CMK (cell line): ENCODE data around the gene TGFB2.

Experiments used
- DNase-seq: peaks from one replicate; pipeline ENCODE4 v3.0.0-alpha.2; 2010; ENCODE audit warnings: low read depth

TGFB2 gene

DNA sequence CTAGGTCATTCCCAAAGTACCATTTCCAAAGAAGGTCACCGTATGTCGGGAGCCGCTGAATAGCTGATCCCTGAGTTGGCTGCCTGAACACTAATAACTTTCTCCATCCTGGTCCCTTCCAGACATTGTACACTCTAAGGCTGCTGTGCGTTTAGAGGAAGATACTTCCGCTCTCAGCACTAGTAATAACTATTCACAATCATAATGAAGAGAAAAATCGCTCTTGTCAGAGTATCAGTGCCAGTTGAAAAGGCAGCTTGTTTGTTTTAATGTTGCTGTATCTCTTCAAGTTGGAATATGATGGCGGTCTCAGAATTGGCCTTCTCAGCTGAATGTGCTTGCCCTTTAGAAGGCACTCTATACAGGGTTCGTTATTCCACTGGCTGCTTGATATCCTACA is 43.5 kb downstream of the TGFB2 start:
- DNase-seq: no peak

DNA sequence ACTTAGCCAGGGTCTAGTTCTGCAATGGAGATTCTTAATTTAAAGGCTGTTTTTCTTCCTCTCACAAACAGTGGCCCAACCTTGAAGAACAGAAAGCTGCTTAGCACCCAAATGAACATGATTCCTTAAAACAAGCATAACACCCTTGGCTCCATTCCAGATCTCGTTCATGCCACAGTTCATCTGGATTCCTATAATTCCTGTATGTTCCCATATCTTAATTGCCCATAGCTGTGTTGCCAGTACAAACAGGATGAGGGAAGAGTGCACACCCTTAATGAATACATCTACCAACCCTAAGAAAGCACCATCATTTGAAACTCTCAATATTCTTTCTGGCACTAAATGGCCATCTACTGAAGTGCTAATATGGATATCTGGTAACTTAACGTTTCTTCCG is 45.5 kb downstream of the TGFB2 start:
- DNase-seq: no peak

DNA sequence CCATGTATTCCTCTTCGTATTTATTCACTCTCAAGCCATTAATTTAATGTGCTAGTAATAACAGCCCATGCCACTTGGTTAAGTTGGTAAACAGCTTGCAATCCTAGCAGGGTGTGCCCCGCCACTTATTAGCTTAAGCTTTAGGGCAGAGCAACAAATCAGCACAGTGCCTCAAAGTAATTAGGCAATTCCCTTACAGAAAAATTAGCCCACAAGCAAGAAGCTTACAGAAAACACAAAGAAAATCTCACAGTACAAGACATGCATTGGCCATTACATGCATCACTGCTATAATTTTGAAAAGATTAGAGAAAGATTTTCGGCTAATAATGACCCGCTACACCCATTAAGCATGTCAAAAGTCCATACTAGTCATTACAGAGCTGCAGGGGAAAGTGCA is 47.6 kb downstream of the TGFB2 start:
- DNase-seq: no peak

DNA sequence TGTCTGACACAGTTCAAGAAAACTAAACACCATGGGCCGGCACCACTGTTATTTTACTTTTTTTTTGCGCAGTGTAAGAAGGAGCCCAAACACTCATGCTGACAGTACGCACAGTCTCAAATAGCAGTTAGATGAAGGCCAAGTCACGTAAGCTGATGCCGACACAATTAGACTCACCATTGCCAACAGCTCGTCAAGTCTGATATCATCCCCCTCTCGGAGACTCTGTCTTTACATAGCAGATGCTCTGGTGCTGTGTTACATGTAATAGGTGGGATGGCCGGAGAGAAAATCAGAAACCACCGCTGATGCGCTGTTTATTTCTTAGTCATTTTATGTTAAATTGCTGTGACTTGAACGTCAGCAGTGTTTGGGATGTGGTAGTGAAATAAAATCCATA is 49.3 kb downstream of the TGFB2 start:
- DNase-seq: no peak

DNA sequence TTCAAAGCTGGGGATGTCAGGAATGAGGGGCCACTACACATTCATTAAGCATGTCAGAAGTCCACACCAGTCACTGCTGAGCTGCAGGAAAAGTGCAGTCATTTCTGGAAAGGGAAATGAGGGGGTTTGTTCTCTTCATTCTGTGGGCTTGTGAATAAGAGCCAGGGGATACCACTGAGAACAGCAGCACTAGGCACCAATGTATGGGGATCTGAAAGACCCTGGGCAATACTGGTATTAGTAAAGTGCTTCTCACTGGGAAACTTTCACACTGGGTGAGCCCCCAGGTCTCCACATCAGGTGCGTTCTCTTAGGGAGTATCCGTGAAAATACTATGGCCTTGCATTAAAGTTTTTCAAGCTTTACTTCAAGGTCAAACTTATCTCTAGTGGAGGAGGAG is 49.9 kb downstream of the TGFB2 start:
- no peak for DNase-seq

DNA sequence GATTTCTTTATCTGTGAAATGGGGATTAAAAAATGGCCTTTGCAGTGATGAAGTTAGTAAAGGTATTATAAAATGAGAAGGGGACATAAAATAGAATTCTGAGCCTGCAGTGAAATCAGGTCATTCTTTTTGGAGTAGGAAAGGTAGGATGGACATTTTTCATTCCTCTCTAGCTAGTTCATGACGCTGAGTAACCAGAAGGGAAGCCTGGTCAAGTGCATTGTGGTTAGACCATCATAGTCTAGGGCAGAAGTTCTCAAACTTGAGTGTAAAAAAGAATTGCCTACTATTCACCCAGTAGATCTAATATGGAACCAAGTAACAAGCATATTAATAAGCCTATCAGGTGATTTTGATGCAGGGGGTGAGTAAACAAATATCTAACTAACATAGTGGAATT is 50.8 kb downstream of the TGFB2 start:
- DNase-seq: no peak

DNA sequence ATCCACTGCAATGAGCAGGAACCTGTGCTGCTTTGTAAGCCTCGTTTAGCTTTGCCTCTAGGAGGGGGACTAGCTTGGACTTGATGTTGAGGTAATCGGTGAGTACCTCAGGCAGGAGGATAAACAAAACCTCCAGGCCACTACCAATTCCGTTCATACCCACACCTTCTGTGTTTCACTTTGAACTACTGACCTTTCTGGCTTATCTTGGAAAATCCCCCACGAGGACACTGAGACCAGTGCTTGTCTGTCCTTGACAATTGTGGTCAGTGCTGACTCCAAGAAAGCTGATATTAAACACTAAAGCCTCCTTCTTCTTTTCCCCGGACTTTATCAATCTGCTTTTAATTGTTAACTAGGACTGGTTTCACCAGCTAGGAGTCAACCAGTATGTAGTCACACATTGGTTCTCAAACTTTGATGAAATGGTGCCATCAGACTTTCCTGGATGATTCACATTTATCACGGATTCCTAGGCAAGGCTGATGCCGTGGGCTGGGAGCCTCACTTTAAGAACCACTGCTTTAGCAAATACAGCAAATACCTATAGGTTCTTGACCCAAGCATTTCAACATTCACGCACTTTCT is 52.7 kb downstream of the TGFB2 start:
- no peak for DNase-seq

DNA sequence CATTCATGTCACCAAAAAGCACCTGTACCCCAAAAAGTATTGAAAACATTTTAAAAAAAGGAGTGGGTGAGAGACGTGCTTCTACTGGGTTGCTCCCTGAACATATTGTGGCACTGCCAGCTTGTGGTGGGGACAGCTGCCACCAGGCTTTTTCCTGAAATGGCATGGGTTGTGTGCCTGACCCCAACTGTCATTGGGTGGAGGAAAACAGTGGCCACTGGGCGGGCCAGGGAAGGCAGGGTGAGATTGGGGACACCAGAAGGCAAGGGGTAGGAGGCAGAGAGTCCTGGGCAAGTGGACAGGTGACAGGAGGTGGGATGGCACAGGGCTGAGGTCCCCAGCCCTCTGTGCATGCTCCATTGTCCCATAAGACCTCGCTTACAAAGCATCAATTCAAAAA is 55.5 kb downstream of the TGFB2 start:
- DNase-seq: no peak

DNA sequence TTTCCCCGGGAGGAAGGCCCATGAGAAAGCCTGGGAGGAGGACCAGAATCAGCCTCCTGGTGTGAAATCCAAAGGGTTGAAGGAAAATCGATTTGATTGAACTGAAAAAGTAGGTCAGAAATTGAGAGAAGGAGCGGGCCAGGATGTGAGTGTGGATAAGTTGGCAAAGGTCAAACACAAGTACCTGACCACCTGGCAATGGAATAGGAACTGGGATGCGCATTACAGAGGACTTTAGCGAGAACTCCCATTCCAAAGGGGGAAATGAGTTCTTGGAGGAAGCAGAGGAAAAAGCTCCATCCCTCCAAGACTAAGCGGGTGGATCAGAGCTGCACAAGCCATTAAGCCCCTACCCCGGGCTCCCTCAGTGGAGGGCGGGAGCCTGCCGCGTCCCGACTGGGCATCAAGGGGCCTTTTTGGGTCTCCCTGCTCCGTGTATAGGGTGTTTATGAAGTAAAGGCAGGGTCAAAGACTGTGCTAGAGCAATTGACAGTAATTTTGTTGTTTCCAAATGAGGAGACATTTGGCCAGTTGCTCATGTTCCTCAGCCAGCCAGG is 56.4 kb downstream of the TGFB2 start:
- no peak for DNase-seq

DNA sequence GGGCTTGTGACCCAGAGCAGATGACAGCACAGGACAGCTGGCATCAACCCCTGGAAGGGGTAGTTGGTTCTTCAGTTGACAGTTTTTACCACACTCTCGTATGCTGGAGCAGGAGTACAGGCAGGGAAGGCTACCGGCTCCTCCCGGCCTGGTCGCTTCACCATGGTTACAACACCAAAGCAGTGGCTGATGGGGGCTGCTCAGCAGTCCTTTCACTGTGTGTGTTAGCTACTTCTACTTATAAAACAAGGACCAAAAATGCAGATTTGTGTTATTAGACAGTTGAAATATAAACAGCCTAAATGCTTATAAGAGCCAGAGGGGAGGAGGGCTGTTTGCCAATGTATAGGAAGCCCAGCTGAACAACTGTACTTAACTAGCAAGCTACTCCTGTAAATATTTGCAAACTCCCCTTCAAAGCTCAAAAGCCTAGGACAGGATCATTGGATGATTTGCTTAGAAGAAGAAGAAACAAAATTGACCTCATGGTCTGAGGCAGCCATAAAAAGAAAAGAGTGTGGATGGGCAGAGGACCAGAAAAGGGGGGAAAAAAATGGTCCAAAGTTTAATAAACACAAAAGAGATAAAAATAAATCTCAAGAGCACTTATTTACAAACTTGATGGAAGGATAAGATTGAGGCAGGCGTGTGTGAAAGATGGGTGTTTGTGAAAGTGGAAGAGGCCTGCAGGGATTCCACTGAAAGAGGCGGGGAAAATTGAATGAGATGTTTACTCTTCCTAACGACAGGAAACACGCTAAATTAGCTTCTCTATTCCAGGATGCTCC is 57.1 kb downstream of the TGFB2 start:
- no peak for DNase-seq

DNA sequence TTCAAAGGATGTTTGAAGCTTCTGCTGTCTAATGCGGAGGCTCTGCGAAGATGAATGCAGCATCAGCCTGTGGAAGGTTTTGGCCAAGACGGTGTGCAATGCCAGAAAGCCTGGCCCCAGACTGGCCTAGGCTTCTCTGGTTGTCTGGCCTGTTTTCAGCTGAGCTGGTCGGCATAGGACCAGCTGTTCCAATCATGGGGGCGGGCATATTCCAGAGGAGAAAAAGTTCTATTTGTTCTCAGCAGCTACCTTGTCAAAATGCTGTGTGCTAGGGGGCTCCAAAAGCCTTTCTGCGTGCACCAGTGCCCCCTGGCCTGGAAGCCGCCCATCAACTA is 57.6 kb downstream of the TGFB2 start:
- no peak for DNase-seq

DNA sequence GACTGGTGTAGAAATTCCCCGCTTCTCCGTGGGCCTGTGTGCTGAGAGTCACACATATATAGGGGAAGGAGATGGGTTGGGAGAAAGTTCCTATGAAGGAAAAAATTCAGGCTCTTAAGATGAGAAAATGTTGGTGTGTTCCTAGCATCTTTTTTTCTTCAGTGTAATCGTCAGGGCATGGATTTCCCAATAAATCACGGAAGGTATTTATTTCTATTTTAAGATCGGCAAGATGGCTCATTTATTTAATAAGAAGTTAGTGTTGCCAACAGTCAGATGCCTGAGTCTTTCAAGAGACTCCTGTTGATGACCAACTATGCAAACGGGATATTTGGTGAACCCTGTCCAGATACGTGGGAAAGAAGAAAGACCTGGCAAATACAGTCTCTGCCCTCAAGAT is 58.2 kb downstream of the TGFB2 start:
- no peak for DNase-seq

DNA sequence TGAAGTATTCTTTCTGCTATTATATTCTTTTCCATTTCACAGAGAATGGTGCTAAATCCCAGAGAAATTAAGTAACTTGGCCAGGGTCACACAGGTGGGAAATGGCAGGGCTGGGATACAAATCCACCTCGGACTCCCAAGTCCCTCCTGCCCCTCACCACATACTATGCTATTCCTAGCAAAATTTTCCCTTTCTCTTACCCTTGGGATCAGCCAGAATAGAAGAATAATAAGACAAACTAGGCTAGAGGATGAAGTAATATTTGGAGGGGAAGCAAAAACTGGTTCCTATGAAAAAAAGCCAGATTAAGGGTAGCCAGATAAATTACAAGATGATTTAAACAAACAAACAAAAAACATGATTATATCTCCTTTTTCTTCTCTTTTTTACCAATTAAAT is 62.5 kb downstream of the TGFB2 start:
- DNase-seq: no peak

DNA sequence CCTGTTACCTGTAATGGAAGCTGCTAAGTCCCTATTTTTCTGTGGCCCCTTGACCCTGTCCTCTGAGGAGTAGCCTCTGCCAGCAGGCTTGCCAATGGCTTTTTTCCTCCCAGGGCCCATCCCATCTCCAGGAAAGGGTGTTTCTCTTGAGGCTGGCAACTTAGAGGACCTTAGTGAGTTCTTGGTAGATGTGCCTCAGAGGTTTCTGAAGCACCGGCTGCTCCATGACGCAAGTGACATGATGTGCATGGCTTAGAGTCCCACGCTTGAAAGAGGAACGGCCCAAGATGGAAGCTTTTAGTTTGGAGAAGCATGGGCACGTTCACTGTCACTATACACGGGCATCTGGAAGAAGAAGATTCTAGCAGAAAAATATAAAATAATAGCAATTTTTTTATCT is 63.0 kb downstream of the TGFB2 start:
- no peak for DNase-seq

DNA sequence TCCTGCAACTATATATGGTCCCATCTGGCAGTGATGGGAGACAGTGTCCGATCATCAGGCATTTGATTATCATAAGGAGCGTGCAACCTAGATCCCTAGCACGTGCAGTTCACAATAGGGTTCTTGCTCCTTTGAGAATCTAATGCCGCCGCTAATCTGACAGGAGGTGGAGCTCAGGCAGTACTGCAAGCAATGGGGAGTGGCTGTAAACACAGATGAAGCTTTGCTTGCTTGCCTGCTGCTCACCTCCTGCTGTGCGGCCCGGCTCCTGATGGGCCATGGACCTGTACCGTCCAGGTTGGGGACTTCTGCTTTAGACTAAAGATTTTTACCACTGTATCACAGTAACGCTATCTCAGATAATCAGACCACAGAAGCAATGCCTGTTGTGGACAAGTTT is 63.8 kb downstream of the TGFB2 start:
- DNase-seq: no peak

DNA sequence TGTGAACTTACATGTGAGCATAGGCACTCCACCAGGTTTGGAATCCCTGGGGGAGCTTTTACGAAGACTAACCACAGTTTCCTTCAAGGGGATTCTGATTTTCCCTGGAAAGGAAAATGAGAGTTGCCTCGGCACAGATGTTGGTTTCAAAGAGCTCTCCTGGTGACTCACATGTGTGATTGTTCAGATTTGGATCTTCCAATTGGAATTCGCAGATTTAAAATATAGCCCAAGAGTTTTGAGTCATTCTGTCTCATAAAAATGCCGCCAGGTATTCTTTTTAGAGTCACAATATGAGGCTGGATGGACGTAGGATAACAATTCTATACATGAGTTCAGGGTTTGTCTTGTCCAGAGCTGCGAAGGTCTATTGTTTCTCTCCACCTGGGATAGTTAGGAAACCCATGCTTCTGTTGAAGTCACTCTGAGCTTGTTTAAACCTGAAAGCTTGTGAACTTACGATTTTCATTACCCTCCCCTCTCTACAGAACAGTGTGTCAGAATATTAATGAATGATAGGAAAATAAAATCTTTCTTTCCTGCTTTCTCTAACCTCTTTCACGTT is 64.9 kb downstream of the TGFB2 start:
- DNase-seq: no peak

DNA sequence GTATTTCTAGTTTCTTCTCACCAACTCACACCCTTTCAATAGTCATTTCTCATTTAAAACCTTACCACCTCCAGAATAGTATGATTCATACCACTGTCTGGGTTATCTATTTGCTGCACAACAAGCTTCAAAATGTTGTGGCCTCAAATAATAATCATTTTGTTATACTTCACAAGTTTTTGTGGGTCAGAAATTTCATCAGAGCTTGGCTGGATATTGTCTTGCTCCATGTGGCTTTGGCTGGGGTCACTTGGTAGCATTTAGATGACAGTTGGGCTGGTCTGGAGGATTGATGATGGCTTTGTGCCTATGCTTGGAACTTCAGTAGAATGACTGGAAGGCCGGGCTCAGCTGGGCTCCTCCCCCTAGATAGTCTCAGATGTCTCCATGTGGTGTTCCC is 66.0 kb downstream of the TGFB2 start:
- no peak for DNase-seq

DNA sequence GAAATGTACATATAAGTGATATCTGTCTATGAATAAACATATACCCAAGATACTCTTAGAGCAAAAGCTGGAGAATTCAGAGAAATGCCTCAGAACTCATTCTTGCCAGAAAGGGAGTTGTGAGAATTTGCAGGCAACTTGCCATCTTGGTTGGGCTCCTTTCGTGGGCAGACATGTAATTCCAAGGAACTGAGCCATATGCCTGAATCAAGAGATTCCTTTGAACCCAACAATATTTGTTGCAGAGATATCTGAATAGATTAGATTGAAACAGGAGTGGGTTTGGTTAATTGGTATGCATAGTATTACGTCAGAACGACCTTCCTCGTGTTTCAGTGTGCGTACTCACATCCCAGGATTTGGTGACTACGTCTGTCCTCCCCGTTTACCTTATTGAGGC is 67.0 kb downstream of the TGFB2 start:
- DNase-seq: no peak

DNA sequence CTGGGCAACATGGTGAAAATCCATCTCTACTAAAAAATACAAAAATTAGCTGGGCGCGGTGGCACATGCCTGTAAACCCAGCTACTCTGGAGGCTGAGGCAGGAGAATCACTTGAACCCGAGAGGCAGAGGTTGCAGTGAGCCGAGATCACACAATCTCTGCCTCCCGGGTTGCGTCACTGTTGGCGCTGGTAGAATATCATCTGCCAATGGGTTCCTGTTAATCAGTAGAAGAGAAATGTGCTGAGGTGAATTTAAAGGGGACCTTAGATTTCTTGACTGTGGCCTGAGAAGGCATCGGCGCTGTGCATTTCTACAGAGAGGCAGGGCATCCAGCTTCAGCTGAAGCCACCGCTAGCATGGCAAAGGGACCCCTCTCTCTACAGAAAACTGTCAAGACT is 68.0 kb downstream of the TGFB2 start:
- no peak for DNase-seq

DNA sequence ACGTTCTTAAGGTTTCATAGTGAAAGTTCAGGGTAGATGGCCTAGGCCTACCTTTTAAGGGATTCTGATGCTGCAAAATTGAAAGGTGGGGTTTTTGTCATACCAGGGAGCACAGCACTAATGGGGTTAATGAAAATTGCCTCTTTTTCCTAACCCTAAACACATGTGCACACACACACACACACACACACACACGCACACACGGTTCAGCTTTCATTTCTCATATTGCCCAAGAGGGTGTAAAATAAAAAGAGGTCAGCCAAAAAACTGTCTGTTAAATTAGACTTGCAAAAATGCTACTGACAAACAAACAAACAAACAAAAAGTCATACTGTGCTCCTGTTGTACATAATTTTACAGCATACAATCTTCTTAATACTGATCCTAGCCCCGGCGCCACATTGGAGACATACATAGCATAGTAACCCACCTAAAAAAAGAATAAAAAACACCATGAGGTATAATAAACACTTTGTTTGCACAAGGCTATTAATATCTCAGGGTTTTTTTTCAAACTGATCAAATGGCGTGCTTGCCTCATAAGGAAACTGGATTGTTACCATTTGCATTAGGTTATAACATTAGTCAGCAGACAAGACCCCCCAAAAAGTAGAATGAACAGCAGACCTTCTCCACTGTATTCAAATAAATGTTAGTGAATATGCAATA is 69.1 kb downstream of the TGFB2 start:
- DNase-seq: no peak

DNA sequence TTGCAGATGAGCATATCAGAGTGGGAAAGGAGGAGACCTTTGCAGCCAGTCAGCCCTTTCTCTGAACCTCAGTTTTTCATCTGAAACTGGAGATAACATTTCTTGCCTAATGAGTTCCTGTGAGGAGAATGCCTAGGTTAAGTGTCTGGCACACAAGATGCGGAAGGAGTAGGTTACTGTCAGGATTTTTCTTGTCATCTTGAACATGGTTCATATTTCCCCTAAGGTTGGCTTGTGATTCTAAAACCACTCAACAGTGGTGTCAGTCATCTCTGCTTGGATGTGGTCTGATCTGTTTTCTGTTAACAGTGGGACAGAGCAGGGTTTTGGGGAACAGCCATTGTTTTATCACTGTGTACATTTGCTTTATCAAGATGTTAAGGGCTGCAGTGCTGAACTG is 70.6 kb downstream of the TGFB2 start:
- peak; percentile 58 for DNase-seq

DNA sequence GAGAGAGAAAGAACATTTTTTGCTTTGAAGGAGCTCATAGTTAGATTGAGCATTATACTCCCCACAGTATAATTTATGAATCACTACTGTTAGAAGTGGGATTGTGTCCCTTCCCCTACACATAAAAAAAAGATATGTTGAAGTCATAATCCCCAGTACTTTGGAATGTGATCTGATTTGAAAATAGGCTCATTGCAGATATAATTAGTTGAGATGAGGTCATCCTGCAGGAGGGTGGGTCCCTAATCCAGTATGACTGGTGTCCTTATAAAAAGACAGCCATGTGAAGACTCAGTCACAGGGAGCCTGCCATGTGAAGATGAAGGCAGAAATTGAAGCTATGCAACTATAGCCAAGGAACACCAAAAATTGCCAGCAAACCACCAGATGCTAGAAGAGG is 76.4 kb downstream of the TGFB2 start:
- no peak for DNase-seq

DNA sequence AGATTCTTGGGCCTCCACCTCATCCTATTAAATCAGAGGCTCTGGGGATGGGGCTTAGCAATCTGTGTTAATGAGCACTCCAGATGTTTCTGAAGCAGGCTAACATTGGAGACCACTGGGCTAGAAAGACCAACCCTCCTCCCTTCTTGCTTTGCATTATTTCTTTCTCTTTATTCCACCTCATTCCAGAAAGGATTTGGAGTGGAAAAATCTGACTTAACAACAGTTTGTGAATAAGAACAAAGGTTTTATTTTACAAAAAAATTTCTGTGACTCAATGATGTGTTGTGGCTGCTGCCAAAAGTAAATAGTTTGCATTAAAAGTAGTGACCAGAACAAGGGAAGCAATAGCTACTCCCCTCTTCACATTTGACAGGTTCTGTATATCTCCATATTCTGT is 79.4 kb downstream of the TGFB2 start:
- no peak for DNase-seq
